Vagina (tissue), 2 donors: Measurements from ENCODE around the gene COMMD10. TPM values are rescaled to one million over a fixed set of nuclear protein-coding genes. Genes with fewer than 3 reads are reported as not detected.

Source experiments
- DNase-seq, 2 donors: peaks; one replicate each; pipeline ENCODE4 v3.0.0-alpha.2; 2017; ENCODE audit errors: extremely low spot score in 2 of 2
- H3K27ac ChIP-seq: fragments of 200-600 bp; sonication (generic); one replicate; pipeline ENCODE4 v1.5.1; 2019
- H3K27me3 ChIP-seq: fragments of 200-600 bp; sonication (generic); one replicate; pipeline ENCODE4 v1.5.1; 2019
- H3K36me3 ChIP-seq, 2 donors: fragments of 200-600 bp; sonication (generic); one replicate each; pipeline ENCODE4 v1.5.1; 2017 to 2019
- H3K4me1 ChIP-seq: fragments of 200-600 bp; sonication (generic); one replicate; pipeline ENCODE4 v1.5.1; 2019
- H3K4me3 ChIP-seq, 2 donors: fragments of 200-600 bp; sonication (generic); 1 replicate in 1 of 2; 2 replicates in 1 of 2; pipeline ENCODE4 v1.5.1; 2016 to 2019
- H3K9me3 ChIP-seq: fragments of 200-600 bp; sonication (generic); one replicate; pipeline ENCODE4 v1.5.1; 2019
- CTCF ChIP-seq, 3 experiments: fragments of 450-650 bp in 2 of 3; fragments of 200-600 bp in 1 of 3; sonication (generic) in 1 of 3; IDR thresholded peaks; one replicate each; pipeline ENCODE4 v1.5.1; 2017 to 2019; ENCODE audit warnings: antibody characterized with exemption in 3 of 3, mild to moderate bottlenecking in 2 of 3, moderate library complexity in 2 of 3
- POLR2A ChIP-seq, 2 donors: fragments of 450-650 bp; IDR thresholded peaks; one replicate each; pipeline ENCODE4 v1.6.1; 2017; ENCODE audit warnings: antibody characterized with exemption in 2 of 2, mild to moderate bottlenecking in 2 of 2, moderate library complexity in 2 of 2
- POLR2AphosphoS5 ChIP-seq, 2 donors: sonication (generic); formaldehyde crosslinking; IDR thresholded peaks; one replicate each; pipeline ENCODE4 v1.9.0; 2017; ENCODE audit warnings: antibody characterized with exemption in 2 of 2, mild to moderate bottlenecking in 2 of 2, low read depth in 1 of 2; ENCODE audit not compliant: insufficient read depth in 1 of 2
- intact Hi-C: fragments of 100-400 bp; cut with DNase I; formaldehyde crosslinking; loops from one replicate; pipeline ENCODE4 v1.15.1; 2023
- total RNA-seq: library from RNA; depleted of rRNA; stranded (reverse); fragments of >200 nt; gene quantifications from one replicate; pipeline ENCODE4 v1.2.3, GENCODE V29; 2016

The COMMD10 gene
- total RNA-seq, 1 donor from 2014 or later: 22.6 TPM

GRCh38 chr5:116044073-116044472 is 40.8 kb upstream of the COMMD10 start:
- Histone ChIP-seq H3K27ac (no peak overlapping the region), H3K27me3 (no peaks in the 10 kb centered on the region), H3K4me1 (no peaks in the 10 kb centered on the region), H3K4me3 (no peak overlapping the region), H3K9me3 (no peaks in the 10 kb centered on the region), H3K36me3 (no peaks in the 10 kb centered on the region)
- no peak for DNase-seq
- intact Hi-C loops: no loop called here
- TF ChIP-seq POLR2A (IDR thresholded peaks at IDR 0.05) (no peak), POLR2AphosphoS5 (IDR thresholded peaks at IDR 0.05; ENCODE audit: insufficient read depth in 1 of 2, low read depth in 1 of 2) (no peak), CTCF (IDR thresholded peaks at IDR 0.05) (no peak)

- no peak overlapping the region for H3K4me3 ChIP-seq
- no peaks in the 10 kb centered on the region for H3K36me3 ChIP-seq
- no peaks in the 10 kb centered on the region for H3K27me3 ChIP-seq
- H3K9me3 ChIP-seq: no peaks in the 10 kb centered on the region
- no peaks in the 10 kb centered on the region for H3K4me1 ChIP-seq
- no peak for DNase-seq
- no peak overlapping the region for H3K27ac ChIP-seq
- intact Hi-C loops: no loop called here
- TF ChIP-seq CTCF (IDR thresholded peaks at IDR 0.05): no peak
- no peak for TF ChIP-seq POLR2AphosphoS5 (IDR thresholded peaks at IDR 0.05; ENCODE audit: insufficient read depth in 1 of 2, low read depth in 1 of 2)
- no peak for TF ChIP-seq POLR2A (IDR thresholded peaks at IDR 0.05)
These were observed 39.0 kb upstream of the COMMD10 start for GRCh38 chr5:116045821-116046220.

GRCh38 chr5:116046261-116046660 is 38.6 kb upstream of the COMMD10 start:
- Histone ChIP-seq H3K36me3 (no peaks in the 10 kb centered on the region), H3K27me3 (no peaks in the 10 kb centered on the region), H3K27ac (no peak overlapping the region), H3K4me1 (no peaks in the 10 kb centered on the region), H3K4me3 (no peak overlapping the region), H3K9me3 (no peaks in the 10 kb centered on the region)
- DNase-seq: no peak
- TF ChIP-seq POLR2AphosphoS5 (IDR thresholded peaks at IDR 0.05; ENCODE audit: insufficient read depth in 1 of 2, low read depth in 1 of 2): no peak
- TF ChIP-seq POLR2A (IDR thresholded peaks at IDR 0.05): no peak
- TF ChIP-seq CTCF (IDR thresholded peaks at IDR 0.05): no peak
- intact Hi-C loops: no loop called here

GRCh38 chr5:116046823-116047222 is 38.0 kb upstream of the COMMD10 start:
- Histone ChIP-seq H3K27ac (no peak overlapping the region), H3K36me3 (no peaks in the 10 kb centered on the region), H3K4me3 (no peak overlapping the region), H3K27me3 (no peaks in the 10 kb centered on the region), H3K9me3 (no peaks in the 10 kb centered on the region), H3K4me1 (no peaks in the 10 kb centered on the region)
- intact Hi-C loops: no loop called here
- no peak for TF ChIP-seq CTCF (IDR thresholded peaks at IDR 0.05)
- TF ChIP-seq POLR2AphosphoS5 (IDR thresholded peaks at IDR 0.05; ENCODE audit: insufficient read depth in 1 of 2, low read depth in 1 of 2): no peak
- no peak for TF ChIP-seq POLR2A (IDR thresholded peaks at IDR 0.05)
- DNase-seq: no peak

- TF ChIP-seq POLR2AphosphoS5 (IDR thresholded peaks at IDR 0.05; ENCODE audit: insufficient read depth in 1 of 2, low read depth in 1 of 2): no peak
- no peak for TF ChIP-seq CTCF (IDR thresholded peaks at IDR 0.05)
- no peak for TF ChIP-seq POLR2A (IDR thresholded peaks at IDR 0.05)
- intact Hi-C loops: no loop called here
- H3K36me3 ChIP-seq: no peaks in the 10 kb centered on the region
- no peak overlapping the region for H3K4me3 ChIP-seq
- H3K4me1 ChIP-seq: no peaks in the 10 kb centered on the region
- no peaks in the 10 kb centered on the region for H3K27me3 ChIP-seq
- no peak overlapping the region for H3K27ac ChIP-seq
- DNase-seq: no peak
- H3K9me3 ChIP-seq: no peaks in the 10 kb centered on the region
These were observed 26.4 kb upstream of the COMMD10 start for GRCh38 chr5:116058346-116058936.
